ENCODE data around the gene CST5.
"Not testable (repeated sequence)": the region's sequence is repeated elsewhere in the genome, so short reads cannot be mapped to it uniquely, and the experiment has no call there.

The CST5 gene

DNA sequence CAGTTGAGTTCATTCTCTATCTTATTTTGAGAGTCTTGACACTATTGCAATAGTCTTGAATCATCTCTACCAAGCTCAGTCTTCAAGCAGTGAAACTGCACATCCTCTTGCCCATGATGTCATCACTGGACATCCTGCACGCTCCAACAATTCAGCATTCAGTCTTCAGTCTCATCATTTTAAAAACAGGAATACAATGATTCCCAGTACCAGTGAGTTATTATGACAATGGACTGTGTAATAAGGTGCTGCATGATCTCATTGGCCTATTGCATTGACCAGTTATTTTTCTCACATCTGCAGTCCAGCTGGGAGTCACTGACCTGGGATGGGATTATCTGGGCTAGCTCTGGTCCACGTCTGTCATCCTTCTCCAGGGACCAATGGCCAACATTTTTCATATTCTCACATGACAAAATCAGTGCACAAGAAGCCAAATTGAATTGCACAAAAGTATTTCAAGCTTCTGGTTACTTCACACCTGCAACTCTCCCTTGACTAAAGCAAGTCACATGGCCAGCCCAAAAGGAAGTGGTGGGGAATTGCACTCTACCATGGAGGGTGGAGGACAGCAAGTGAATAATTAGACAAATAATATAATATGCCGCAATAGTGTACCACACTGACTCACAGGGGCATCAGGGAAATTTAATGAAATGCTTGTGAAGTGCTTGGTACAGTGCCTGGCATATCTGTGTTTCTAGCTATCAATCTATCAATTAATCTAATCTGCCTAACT, 46.6 kb downstream of the CST5 start:
- DNase-seq = no peak

- not testable (repeated sequence) for DNase-seq
Measured at GRCh38 chr20:23831961-23832360, 47.6 kb downstream of the CST5 start.

- no peak for DNase-seq
Measured at GRCh38 chr20:23826541-23827021, 53.0 kb downstream of the CST5 start, which contains the start of gene CST2. CST2 (minus strand) TSS chr20:23826729; CDS start chr20:23826660, 69 bp downstream.
